ENCODE data around the gene ATF4.

DNA sequence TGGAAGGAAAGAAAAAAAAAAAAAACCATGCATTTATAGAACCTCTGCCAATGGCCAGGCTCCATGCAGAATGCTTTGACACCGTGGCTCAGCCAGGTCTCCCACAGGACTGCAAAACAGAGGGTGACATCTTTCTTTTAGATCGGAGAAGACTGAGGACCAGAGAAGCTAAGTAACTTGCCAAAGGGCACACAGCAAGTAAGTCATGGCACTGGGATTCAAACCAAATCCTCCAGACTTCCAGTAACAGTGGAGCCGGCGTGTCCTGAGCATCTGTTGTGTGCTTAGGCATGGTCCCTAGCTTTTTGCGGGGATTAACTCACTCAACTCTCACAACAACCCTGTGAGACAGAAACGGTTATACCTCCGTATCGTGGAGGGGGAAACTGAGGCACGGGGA is 42.8 kb upstream of the ATF4 start:
- TF ChIP-seq, protein P1, sequence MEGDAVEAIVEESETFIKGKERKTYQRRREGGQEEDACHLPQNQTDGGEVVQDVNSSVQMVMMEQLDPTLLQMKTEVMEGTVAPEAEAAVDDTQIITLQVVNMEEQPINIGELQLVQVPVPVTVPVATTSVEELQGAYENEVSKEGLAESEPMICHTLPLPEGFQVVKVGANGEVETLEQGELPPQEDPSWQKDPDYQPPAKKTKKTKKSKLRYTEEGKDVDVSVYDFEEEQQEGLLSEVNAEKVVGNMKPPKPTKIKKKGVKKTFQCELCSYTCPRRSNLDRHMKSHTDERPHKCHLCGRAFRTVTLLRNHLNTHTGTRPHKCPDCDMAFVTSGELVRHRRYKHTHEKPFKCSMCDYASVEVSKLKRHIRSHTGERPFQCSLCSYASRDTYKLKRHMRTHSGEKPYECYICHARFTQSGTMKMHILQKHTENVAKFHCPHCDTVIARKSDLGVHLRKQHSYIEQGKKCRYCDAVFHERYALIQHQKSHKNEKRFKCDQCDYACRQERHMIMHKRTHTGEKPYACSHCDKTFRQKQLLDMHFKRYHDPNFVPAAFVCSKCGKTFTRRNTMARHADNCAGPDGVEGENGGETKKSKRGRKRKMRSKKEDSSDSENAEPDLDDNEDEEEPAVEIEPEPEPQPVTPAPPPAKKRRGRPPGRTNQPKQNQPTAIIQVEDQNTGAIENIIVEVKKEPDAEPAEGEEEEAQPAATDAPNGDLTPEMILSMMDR (conservative IDR thresholded peaks at IDR 0.05; ENCODE audit: low read depth, low read length), result no peak
- no peak for TF ChIP-seq EZH2 (IDR thresholded peaks at IDR 0.05; ENCODE audit: low read length, unreplicated experiment)
